ENCODE results near the gene EEF1A2.

EEF1A2 gene

DNA sequence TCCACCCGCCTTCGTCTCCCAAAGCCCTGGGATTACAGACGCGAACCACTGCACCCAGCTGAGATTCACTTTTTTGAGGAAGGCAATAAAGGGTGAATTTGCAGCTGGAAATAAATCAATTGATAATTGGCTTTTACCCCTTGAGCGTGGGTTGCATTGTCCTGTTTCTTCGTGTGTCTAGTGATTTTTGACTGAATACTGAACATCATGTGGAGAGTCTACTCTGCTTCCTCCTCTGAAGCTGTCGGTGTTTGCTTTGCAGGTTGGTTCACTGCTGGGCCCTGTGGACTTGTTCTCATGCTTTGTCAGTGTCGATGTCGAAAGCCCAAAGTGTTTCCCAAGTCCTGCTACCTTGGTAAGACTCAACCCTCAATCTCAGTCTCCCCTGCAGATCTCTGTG, 5.8 kb upstream of the EEF1A2 start:
- TF ChIP-seq GATA1 (IDR thresholded peaks at IDR 0.05; ENCODE audit: low read depth, low read length) (no peak), POLR2A (IDR thresholded peaks at IDR 0.05; ENCODE audit: low read length) (no peak)
- DNase-seq, result no peak

DNA sequence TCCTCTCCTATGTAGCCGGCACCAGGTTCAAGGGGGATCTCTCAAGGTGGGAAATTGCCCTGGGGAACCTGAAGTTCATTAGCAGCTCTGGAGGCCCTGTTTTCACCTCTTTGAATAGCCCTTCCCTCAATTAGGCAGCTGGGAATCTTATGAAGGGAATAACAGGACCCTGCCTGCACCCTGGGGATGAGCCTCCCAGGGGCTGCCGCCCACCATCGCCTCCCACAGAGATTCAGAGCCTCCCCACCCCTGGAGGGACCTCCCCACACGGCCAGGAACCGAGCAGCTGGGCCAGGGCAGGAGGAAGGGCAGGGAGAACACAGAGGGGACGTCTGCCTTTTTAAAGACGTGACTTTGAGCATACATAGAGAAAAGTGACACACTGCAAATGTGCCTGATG, 4.6 kb upstream of the EEF1A2 start:
- TF ChIP-seq GATA1 (IDR thresholded peaks at IDR 0.05; ENCODE audit: low read depth, low read length) (no peak), POLR2A (IDR thresholded peaks at IDR 0.05; ENCODE audit: low read length) (no peak)
- DNase-seq, result no peak

DNA sequence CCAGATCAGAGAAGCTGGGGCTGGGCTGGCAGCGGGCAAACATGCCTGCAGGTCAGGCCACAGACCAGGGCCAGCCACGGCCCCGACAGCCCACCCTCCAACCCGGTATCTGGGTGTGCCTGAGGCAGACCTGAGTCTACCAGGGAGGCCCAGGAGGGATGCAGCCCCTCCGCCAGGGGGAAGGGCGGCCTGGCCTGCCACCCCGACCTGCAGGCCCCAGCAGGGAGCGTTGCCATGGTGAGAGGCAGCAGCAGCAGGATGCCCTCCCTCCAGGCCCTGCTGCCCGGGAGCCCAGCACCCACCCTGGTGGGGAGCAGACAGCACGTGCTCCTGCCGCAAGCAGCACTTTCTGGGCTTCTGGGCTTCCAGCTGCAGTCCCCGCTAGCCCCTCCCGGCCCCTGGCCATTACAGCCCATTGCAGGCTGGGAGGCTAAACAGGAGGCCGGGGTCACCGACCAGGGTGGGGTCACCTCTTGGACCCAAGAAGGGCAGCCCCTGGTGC, 3.8 kb upstream of the EEF1A2 start:
- TF ChIP-seq POLR2A (IDR thresholded peaks at IDR 0.05; ENCODE audit: low read length) (no peak), GATA1 (IDR thresholded peaks at IDR 0.05; ENCODE audit: low read depth, low read length) (no peak)
- no peak for DNase-seq

DNA sequence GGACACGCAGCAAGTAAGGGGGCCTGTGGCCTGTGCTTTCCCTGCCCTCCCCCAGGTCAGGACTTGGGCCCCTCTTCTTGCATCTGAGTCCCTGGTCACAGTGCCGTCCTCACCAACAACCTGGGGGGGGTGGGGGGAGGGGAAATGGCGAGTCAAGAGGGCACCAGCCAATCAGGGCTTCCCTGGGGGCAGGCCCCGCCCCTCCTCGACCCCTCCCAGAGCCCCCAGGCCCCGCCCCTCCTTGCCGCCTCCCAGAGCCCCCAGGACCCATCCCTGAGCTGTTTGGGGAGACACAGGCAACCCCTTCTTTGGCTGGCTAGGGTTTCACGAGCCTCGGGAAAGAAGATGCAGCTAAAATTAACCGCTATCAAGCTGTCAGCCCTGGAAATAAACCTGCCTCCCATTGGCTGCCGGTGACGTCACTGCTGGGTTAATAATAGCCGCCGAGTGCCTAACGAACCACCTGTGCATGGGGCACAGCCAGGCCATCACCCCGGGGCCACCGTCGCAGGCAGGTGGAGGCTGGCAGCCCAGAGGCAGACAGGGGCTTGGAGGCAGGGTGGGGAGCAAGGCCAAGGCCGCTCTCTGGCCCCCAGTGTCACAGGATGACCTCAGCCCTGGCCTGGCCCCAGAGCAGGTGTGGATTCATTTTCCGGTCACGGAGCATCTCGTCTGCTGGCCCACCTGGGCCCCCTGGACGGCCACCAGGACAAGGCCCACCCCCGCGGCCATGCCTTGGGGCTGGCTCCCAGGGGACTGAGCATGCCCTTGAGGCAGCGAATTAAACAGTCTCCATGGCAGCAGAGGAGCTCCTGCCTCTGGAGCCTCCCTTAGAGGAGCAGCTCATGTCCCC, 3.2 kb upstream of the EEF1A2 start:
- DNase-seq, result no peak
- no peak for TF ChIP-seq POLR2A (IDR thresholded peaks at IDR 0.05; ENCODE audit: low read length)
- TF ChIP-seq GATA1 (IDR thresholded peaks at IDR 0.05; ENCODE audit: low read depth, low read length), result no peak

DNA sequence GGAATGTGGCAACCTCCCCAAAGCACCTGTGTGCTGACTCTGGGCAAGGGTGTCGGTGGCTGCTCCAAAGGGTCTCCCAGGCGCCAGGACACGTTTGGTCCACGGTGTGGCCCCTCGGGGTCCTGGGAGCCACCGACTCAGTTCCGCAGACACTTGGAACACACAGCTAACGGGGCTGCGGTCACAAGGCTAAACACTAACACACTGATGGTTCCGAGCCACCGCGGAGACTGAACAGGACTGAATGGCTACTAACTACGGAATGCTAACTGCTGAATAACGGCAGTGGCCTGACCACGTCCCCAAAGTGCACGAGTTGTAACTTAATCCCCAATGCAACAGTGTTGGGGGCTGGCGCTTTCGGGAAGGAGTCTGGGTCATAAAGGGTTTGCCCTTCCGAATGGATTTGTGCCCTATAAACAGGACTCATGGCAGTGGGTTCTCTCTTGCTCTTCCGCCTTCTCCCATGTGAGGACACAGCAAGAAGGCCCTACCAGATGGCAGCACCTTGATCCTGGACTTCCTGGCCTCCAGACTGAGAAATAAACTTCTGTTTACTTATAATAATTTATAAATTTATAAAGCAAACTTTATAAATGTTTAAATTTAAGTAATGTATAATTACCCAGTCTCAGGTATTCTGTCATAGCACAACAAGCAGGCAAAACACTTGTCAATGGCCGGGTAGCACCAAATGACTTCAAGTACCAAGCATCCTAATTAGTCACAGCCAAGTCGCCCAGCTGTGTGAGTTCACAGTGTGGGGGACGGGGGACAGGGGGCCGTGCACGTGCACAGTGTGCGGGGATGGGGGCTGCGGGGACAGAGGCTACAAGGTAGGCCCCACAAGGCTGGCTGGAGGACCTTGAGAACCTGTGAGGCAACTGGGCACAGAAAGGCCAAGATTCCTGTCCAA, 2.3 kb upstream of the EEF1A2 start:
- TF ChIP-seq POLR2A (IDR thresholded peaks at IDR 0.05; ENCODE audit: low read length) (no peak), GATA1 (IDR thresholded peaks at IDR 0.05; ENCODE audit: low read depth, low read length) (no peak)
- DNase-seq, result no peak

DNA sequence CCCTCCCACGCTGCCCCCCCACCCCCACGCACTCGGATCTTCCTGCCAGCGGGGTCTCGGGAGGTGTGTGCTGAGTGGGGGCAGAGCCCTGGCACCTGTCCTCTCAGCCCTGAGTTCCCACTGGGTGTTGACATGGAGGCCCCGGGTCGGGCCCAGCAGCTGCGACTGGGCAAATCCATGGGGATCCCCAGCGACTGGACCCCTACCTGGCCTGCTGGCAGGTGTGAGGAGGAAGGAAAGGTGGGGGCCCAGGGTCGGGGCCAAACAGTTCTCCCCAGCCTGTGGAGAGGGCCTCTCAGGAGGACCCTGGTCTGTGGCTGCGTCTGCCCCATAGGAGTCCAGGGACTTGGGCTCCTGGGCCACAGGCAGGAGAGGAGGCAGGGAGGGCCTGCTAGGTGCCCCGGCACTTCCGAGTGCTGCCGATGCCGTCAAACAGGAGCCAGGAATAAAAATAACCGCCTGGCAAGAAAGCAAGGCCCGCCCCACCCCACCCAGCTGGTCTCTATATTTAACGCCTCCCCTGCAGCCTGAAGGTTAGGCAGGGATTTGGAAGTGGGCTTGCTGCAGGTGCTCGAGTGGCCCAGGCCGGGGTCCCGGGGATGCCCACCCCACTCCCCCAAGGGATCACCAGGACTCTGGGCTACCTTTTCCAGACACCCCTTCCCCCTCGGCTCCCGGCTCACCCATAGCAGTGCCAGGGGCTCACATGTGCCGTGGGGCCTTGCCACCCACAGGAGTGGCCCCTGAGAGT, 1.4 kb upstream of the EEF1A2 start:
- no peak for TF ChIP-seq POLR2A (IDR thresholded peaks at IDR 0.05; ENCODE audit: low read length)
- TF ChIP-seq GATA1 (IDR thresholded peaks at IDR 0.05; ENCODE audit: low read depth, low read length), result no peak
- no peak for DNase-seq

DNA sequence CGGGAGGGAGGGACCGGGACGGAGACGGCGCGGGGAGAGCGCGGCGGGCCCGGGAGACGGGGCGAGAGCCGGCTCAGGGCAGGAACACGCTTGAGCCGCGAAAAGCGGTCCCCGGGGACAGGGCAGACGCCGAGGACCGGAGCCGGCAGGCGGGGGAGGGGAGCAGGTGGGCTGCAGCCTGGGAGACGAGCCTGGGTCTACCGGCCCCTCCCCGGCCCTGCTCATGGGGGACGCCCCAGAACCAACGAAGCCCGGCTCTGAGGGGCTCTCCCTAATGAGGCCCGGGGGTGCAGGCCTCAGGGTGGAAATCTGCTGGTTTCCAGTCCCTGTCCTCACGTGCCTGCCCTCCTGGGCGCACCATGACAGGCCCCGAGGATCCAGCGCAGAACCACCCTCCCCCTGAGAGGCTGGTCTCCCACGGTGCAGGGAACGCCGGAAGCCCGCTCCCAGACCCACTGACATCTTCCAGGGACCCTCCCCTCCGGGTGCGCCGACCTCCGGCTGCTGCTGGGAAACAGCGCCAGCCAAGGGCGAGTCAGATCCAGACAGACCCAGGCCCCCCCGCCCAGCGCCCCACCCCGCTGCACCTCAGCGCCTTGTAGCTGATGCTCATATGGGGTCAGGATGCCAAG, 571 bp upstream of the EEF1A2 start:
- no peak for DNase-seq
- no peak for TF ChIP-seq POLR2A (IDR thresholded peaks at IDR 0.05; ENCODE audit: low read length)
- TF ChIP-seq GATA1 (IDR thresholded peaks at IDR 0.05; ENCODE audit: low read depth, low read length), result no peak

DNA sequence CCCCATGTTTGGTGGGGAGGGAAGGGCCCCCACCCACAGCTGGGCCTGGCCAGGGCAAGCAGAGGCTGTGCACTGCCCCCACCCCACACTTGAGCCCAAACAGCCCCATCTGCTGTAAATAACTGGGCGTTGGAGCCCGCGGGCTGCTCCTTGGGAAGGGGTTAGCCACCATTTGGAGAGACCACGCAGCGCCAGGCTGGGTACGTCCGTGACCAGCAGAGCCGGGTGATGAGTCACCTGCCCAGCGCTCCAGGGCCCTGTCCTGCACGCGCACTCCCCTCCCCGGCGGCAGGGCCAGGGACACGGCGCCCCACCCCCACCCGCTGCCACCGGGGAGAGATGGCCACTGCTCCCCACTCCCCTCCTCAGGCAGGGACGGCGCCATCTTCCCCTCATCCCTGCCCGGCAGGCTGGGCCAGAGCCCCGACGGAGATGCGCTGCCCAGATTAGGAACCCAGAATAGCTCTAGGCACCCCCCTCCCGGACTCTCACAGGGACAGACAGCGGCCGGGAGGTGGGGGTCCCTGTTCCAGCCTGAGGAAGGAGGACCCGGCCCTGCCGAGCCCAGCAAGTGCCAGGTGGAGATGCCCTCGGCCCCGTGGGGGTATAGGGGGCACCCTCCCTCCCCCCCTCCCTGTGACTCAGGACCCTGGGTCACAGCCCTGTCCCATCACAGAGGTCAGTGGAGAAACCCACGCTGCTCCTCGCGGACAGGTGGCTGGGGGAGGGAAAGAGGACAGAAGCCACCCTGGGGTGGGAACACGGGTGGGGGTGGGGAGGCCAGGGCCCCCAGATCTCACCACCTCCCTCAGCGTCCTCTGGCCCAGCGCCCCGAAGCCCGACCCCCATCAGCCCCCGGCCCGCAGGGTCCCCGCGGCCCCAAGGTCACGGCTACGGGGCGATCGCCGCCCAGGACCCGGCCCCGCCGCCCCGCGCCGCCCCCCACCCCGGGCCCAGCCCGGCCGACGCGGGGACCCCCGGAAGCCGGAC, 642 bp downstream of the EEF1A2 start:
- TF ChIP-seq GATA1 (IDR thresholded peaks at IDR 0.05; ENCODE audit: low read depth, low read length), result no peak
- TF ChIP-seq POLR2A (IDR thresholded peaks at IDR 0.05; ENCODE audit: low read length), result no peak
- no peak for DNase-seq

DNA sequence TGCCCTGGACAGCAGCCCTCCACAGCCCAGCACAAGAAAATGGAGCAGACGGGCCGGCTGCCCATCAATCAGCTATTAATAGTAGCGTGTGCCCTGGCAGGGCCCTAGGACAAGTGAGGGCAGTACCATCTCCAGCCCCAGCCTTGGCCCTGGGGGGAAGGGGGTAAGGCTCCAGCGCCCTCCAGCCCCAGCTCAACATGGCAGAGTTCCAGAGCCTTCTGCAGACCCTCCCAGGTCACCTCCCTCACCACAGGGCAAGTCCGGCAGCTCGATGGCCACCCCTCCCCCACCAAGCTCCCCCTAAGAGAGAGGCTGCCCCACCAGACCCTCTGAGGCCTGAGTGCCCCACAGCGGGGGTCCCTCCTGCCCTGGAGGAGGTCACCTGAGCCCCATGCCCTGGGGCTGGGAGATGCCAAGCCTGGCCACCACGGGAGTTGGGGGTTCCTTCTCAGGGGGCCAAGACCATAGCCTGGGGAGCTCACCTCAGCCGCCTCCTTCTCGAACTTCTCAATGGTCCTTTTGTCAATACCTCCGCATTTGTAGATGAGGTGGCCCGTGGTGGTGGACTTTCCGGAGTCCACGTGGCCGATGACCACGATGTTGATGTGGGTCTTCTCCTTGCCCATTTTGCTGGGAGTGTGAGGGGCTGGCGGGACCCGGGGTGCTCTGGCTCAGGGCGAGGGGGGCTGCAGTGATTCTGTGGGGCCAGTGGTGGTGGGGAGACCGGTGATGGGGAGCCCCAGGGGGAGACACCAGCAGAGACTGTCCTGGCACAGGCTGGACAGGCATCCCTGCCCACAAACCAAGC, 1.5 kb downstream of the EEF1A2 start:
- no peak for DNase-seq
- TF ChIP-seq POLR2A (IDR thresholded peaks at IDR 0.05; ENCODE audit: low read length) (no peak), GATA1 (IDR thresholded peaks at IDR 0.05; ENCODE audit: low read depth, low read length) (no peak)

DNA sequence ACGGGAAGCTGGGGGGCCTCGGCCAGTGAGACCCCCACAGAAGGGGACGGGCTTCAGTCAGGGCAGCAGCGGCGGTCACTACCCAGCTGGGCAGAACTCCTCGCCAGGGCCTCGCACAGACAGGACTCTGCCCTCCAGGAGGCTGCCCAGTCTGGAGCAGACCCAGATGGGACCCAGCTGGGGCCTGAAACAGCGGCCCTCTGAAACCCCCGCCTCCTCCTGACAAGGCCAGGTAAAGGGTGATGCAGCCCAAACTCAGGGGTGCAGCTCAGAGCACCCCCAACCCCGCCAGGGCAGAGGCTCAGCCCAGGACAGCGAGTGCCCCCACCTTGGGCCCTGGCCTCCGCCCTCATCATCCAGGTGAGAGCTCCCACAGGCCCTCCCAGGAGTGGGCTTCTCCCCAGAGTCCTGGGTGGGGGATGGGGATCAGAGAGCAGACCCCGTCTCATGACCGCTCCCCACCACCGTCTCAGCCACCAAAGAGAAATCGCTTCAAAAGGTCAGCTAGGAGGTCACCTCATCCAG, 2.2 kb downstream of the EEF1A2 start:
- TF ChIP-seq POLR2A (IDR thresholded peaks at IDR 0.05; ENCODE audit: low read length) (no peak), GATA1 (IDR thresholded peaks at IDR 0.05; ENCODE audit: low read depth, low read length) (no peak)
- DNase-seq, result no peak

All from erythroblast (primary cell).